ENCODE results near the gene MUC12. TPM values are rescaled to one million over a fixed set of nuclear protein-coding genes. Genes with fewer than 3 reads are reported as not detected.
"Not testable (repeated sequence)": the region's sequence is repeated elsewhere in the genome, so short reads cannot be mapped to it uniquely, and the experiment has no call there.

MUC12 gene
- polyA plus RNA-seq, 1 donor (not counting 4 experiments of a cell fraction or from before 2014, with no cell fraction given): 0.24 TPM

- Histone ChIP-seq H3K27ac (ENCODE audit: control insufficient read depth, insufficient read depth, low read length) (no peak overlapping the region), H3K36me3 (ENCODE audit: control insufficient read depth in 2 of 2, extremely low read depth in 1 of 2, insufficient read depth in 2 of 2, low read length in 2 of 2) (no peaks in the 10 kb centered on the region), H3K27me3 (ENCODE audit: control insufficient read depth, extremely low read depth, insufficient read depth, low read length) (no peaks in the 10 kb centered on the region), H4K20me1 (ENCODE audit: control insufficient read depth, extremely low read depth, insufficient read depth, low read length) (no peaks in the 10 kb centered on the region), H3K4me2 (ENCODE audit: control insufficient read depth, extremely low read depth, insufficient read depth, low read depth, low read length) (no peak overlapping the region), H3K4me1 (ENCODE audit: control insufficient read depth, extremely low read depth, insufficient read depth, low read length) (peaks cover 6% of the 10 kb centered on the region), H3K79me2 (ENCODE audit: control insufficient read depth, insufficient read depth, low read length) (no peaks in the 10 kb centered on the region), H3K4me3 (ENCODE audit: control insufficient read depth in 2 of 3, extremely low read depth in 1 of 3, insufficient read depth in 2 of 3, low read depth in 1 of 3, low read length in 3 of 3) (no peak overlapping the region), H3K9me3 (ENCODE audit: control insufficient read depth, low read depth, low read length) (no peaks in the 10 kb centered on the region), H3K9me1 (ENCODE audit: control insufficient read depth, extremely low read depth, insufficient read depth, low read length) (no peaks in the 10 kb centered on the region), H3K9ac (ENCODE audit: control insufficient read depth, extremely low read depth, insufficient read depth, low read length) (no peak overlapping the region), H2AFZ (ENCODE audit: control insufficient read depth, low read length) (no peak overlapping the region)
- FAIRE-seq (no peak), DNase-seq (ENCODE audit: low read depth, low spot score) (no peak)
- no peak for TF ChIP-seq CTCF (optimal IDR thresholded peaks at IDR 0.05 in 1 of 3, IDR thresholded peaks at IDR 0.05 in 1 of 3, conservative IDR thresholded peaks at IDR 0.05 in 1 of 3; ENCODE audit: extremely low read depth in 1 of 3, insufficient read depth in 2 of 3, low read length in 3 of 3)
- TF ChIP-seq EZH2 (IDR thresholded peaks at IDR 0.05; ENCODE audit: low read length): no peak
- dilution Hi-C loops (cut with MboI; ENCODE audit: extremely low pct_ligation_motif_present, low sequenced_read_pairs): no loop called here
Measured at GRCh38 chr7:100933734-100934133, 35.6 kb upstream of the MUC12 start.

- H3K27me3 ChIP-seq (ENCODE audit: control insufficient read depth, extremely low read depth, insufficient read depth, low read length); H4K20me1 ChIP-seq (ENCODE audit: control insufficient read depth, extremely low read depth, insufficient read depth, low read length); H3K4me3 ChIP-seq (ENCODE audit: control insufficient read depth in 2 of 3, extremely low read depth in 1 of 3, insufficient read depth in 2 of 3, low read depth in 1 of 3, low read length in 3 of 3); H3K36me3 ChIP-seq (ENCODE audit: control insufficient read depth in 2 of 2, extremely low read depth in 1 of 2, insufficient read depth in 2 of 2, low read length in 2 of 2); DNase-seq (ENCODE audit: low read depth, low spot score); H3K79me2 ChIP-seq (ENCODE audit: control insufficient read depth, insufficient read depth, low read length); H3K9ac ChIP-seq (ENCODE audit: control insufficient read depth, extremely low read depth, insufficient read depth, low read length); FAIRE-seq; dilution Hi-C loops (cut with MboI; ENCODE audit: extremely low pct_ligation_motif_present, low sequenced_read_pairs); H2AFZ ChIP-seq (ENCODE audit: control insufficient read depth, low read length); H3K4me2 ChIP-seq (ENCODE audit: control insufficient read depth, extremely low read depth, insufficient read depth, low read depth, low read length); H3K4me1 ChIP-seq (ENCODE audit: control insufficient read depth, extremely low read depth, insufficient read depth, low read length); H3K9me3 ChIP-seq (ENCODE audit: control insufficient read depth, low read depth, low read length); H3K9me1 ChIP-seq (ENCODE audit: control insufficient read depth, extremely low read depth, insufficient read depth, low read length); H3K27ac ChIP-seq (ENCODE audit: control insufficient read depth, insufficient read depth, low read length): not testable (repeated sequence)
Measured at GRCh38 chr7:100935381-100935780, 34.0 kb upstream of the MUC12 start.

- H4K20me1 ChIP-seq (ENCODE audit: control insufficient read depth, extremely low read depth, insufficient read depth, low read length); H3K36me3 ChIP-seq (ENCODE audit: control insufficient read depth in 2 of 2, extremely low read depth in 1 of 2, insufficient read depth in 2 of 2, low read length in 2 of 2); H3K9ac ChIP-seq (ENCODE audit: control insufficient read depth, extremely low read depth, insufficient read depth, low read length); H3K4me2 ChIP-seq (ENCODE audit: control insufficient read depth, extremely low read depth, insufficient read depth, low read depth, low read length); H3K79me2 ChIP-seq (ENCODE audit: control insufficient read depth, insufficient read depth, low read length); DNase-seq (ENCODE audit: low read depth, low spot score); H3K4me3 ChIP-seq (ENCODE audit: control insufficient read depth in 2 of 3, extremely low read depth in 1 of 3, insufficient read depth in 2 of 3, low read depth in 1 of 3, low read length in 3 of 3); H2AFZ ChIP-seq (ENCODE audit: control insufficient read depth, low read length); H3K27me3 ChIP-seq (ENCODE audit: control insufficient read depth, extremely low read depth, insufficient read depth, low read length); dilution Hi-C loops (cut with MboI; ENCODE audit: extremely low pct_ligation_motif_present, low sequenced_read_pairs); H3K4me1 ChIP-seq (ENCODE audit: control insufficient read depth, extremely low read depth, insufficient read depth, low read length); H3K9me1 ChIP-seq (ENCODE audit: control insufficient read depth, extremely low read depth, insufficient read depth, low read length); H3K9me3 ChIP-seq (ENCODE audit: control insufficient read depth, low read depth, low read length); FAIRE-seq; H3K27ac ChIP-seq (ENCODE audit: control insufficient read depth, insufficient read depth, low read length): not testable (repeated sequence)
Measured at GRCh38 chr7:100936167-100936566, 33.2 kb upstream of the MUC12 start.

Measured in keratinocyte (primary cell).